Upper lobe of left lung (tissue), 4 donors: ENCODE results near the gene KRABD2.

Experiments used
- EP300 ChIP-seq, 4 donors: sonication (generic); formaldehyde crosslinking; IDR thresholded peaks; one replicate each; pipeline ENCODE4 v1.5.1; 2017; ENCODE audit warnings: antibody characterized with exemption in 4 of 4, control low read depth in 2 of 4
- POLR2AphosphoS5 ChIP-seq, 2 donors: sonication (generic); formaldehyde crosslinking; IDR thresholded peaks; one replicate each; pipeline ENCODE4 v1.5.1; 2017; ENCODE audit warnings: antibody characterized with exemption in 2 of 2
- TF ChIP-seq, protein P1 (sequence below), 6 experiments: fragments of 450-650 bp in 4 of 6; fragments of 200-600 bp in 2 of 6; sonication (generic) in 2 of 6; IDR thresholded peaks; one replicate each; pipeline ENCODE4 v1.5.1; 2016 to 2019; ENCODE audit warnings: antibody characterized with exemption in 6 of 6

DNA sequence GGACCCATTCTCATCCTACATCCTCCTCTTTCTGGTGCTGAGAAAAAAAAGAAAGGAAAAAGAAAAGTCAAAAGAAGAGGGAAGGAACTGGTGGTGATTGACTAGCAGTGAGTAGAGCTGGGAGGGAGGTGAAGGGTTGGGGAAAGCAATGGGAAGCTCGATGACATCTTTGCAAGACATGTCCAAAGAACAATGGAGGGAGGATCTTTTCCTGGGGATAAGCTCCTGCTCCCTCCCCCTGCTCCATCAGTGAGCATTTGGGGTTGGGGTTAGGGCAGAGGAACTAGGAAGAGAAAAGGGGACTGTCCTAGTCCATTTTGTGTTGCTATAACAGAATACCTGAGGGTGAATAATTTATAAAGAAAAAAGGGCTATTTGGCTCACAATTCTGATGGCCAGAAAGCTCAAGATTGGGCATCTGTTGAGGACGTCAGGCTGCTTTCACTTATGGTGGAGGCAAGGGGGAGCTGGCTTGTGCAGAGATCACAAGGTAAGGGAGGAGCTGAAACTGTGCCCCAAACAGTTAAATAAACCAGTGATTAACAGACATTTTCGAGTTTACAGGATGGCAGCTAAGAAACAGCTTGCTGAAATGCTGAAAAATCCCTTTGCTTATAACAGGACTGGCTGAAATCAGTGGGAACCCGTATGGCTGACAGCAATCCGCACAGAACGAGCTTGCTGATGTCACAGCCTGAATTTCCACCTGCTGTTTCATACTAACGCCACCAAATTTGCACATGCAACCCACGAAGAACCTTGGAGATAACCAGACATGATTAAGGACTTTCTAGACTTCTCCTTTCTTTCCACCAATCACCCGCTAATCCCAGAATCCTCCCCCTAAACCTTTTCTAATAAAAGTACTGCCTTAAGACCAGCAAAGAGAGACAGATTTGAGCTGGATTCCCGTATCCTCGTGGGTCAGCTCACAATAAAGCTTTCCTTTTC lies 38.4 kb downstream of the KRABD2 start:
- TF ChIP-seq, protein P1, sequence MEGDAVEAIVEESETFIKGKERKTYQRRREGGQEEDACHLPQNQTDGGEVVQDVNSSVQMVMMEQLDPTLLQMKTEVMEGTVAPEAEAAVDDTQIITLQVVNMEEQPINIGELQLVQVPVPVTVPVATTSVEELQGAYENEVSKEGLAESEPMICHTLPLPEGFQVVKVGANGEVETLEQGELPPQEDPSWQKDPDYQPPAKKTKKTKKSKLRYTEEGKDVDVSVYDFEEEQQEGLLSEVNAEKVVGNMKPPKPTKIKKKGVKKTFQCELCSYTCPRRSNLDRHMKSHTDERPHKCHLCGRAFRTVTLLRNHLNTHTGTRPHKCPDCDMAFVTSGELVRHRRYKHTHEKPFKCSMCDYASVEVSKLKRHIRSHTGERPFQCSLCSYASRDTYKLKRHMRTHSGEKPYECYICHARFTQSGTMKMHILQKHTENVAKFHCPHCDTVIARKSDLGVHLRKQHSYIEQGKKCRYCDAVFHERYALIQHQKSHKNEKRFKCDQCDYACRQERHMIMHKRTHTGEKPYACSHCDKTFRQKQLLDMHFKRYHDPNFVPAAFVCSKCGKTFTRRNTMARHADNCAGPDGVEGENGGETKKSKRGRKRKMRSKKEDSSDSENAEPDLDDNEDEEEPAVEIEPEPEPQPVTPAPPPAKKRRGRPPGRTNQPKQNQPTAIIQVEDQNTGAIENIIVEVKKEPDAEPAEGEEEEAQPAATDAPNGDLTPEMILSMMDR (IDR thresholded peaks at IDR 0.05) = no peak
- TF ChIP-seq EP300 (IDR thresholded peaks at IDR 0.05) (no peak), POLR2AphosphoS5 (IDR thresholded peaks at IDR 0.05) (no peak)
